ENCODE measurements around the gene DDIAS. TPM values are rescaled to one million over a fixed set of nuclear protein-coding genes. Genes with fewer than 3 reads are reported as not detected.
A peak's percentile ranks its signal among the peaks of the same experiment; 100 is the strongest.

DDIAS gene
- total RNA-seq, 2 donors from 2014 or later: 14.4 to 24.1 TPM

- Histone ChIP-seq H3K4me1 (ENCODE audit: control insufficient read depth, insufficient read depth, low read length) (peaks cover 2% of the 10 kb centered on the region), H3K4me3 (ENCODE audit: low read length) (no peak overlapping the region), H3K27ac (ENCODE audit: low read depth, low read length) (no peak overlapping the region), H3K9me3 (ENCODE audit: control insufficient read depth, low read length) (peaks cover 16% of the 10 kb centered on the region), H3K36me3 (ENCODE audit: control insufficient read depth, insufficient read depth, low read length) (no peaks in the 10 kb centered on the region), H3K9ac (ENCODE audit: extremely low read depth, low read length, poor library complexity, severe bottlenecking) (no peak overlapping the region), H3K27me3 (ENCODE audit: control insufficient read depth, insufficient read depth, low read length, poor library complexity, severe bottlenecking) (no peaks in the 10 kb centered on the region)
- Mint-ChIP-seq H3K27me3 (ENCODE audit: insufficient read depth) (no peaks in the 10 kb centered on the region), H3K4me3 (no peak overlapping the region), H3K36me3 (ENCODE audit: low read depth) (peaks cover 38% of the 10 kb centered on the region), H3K4me1 (peaks cover 10% of the 10 kb centered on the region), H3K9me3 (peaks cover 32% of the 10 kb centered on the region), H3K27ac (no peak overlapping the region)
- 88 to 97% methylated on average over 3 of the region's 3 CpGs for WGBS, 2 experiments (ENCODE audit: insufficient coverage in 1 of 2, insufficient read length in 1 of 2)
- no peak for DNase-seq
- no peak for TF ChIP-seq CTCF (conservative IDR thresholded peaks at IDR 0.05)
These were observed 17.7 kb upstream of the DDIAS start for GRCh38 chr11:82883853-82884252.

DNA sequence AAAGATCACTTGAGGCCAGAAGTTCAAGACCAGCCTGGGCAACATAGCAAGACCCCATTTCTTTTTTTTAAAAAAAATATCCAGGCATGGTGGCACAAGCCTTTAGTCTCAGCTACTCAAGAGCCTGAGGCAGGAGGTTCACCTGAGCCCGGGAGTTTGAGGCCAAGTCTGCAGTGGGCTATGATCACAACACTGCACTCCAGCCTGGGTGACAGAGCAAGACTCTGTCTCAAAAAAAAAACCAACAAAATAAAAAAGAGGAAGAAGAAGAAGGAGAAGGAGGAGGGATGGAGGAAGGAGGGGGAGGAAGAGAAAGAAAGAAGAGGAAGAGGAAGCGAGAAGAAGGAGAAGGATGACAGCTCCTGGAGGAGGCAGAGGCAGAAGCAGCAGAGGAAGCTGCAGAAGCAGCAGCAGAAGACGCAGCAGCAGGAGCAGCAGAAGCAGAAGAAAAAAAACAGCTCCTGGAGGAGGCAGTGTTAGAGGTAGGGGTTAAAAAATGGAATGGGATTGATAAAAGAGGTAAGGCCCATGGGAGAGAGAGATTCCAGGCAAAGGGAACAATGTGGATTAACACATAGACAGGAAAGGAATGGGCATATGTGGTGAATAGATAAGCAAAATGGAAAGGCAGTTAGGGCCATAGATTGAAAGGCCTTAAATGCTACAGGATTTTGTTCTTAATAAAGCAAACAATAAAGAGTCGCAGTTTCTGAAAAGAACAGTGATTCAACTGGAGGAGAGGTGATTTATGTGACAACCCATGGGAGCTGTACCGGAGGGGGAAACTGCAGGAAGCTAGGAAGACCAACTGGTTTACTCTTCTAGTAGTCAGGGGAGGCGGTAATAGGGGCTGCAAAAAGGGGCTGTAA lies 12.2 kb upstream of the DDIAS start:
- H3K27ac ChIP-seq (ENCODE audit: low read depth, low read length): no peak overlapping the region
- no peaks in the 10 kb centered on the region for H3K36me3 ChIP-seq (ENCODE audit: control insufficient read depth, insufficient read depth, low read length)
- no peak overlapping the region for H3K4me3 Mint-ChIP-seq
- peaks cover 10% of the 10 kb centered on the region for H3K4me1 Mint-ChIP-seq
- 66 to 75% methylated on average over 4 to 6 of the region's 6 CpGs for WGBS, 2 experiments (ENCODE audit: insufficient coverage in 1 of 2, insufficient read length in 1 of 2)
- H3K9me3 ChIP-seq (ENCODE audit: control insufficient read depth, low read length): no peaks in the 10 kb centered on the region
- no peaks in the 10 kb centered on the region for H3K27me3 Mint-ChIP-seq (ENCODE audit: insufficient read depth)
- peaks cover 2% of the 10 kb centered on the region for H3K4me1 ChIP-seq (ENCODE audit: control insufficient read depth, insufficient read depth, low read length)
- no peak overlapping the region for H3K27ac Mint-ChIP-seq
- no peak for TF ChIP-seq CTCF (conservative IDR thresholded peaks at IDR 0.05)
- no peak overlapping the region for H3K9ac ChIP-seq (ENCODE audit: extremely low read depth, low read length, poor library complexity, severe bottlenecking)
- H3K27me3 ChIP-seq (ENCODE audit: control insufficient read depth, insufficient read depth, low read length, poor library complexity, severe bottlenecking): no peaks in the 10 kb centered on the region
- H3K4me3 ChIP-seq (ENCODE audit: low read length): no peak overlapping the region
- H3K36me3 Mint-ChIP-seq (ENCODE audit: low read depth): peaks cover 3% of the 10 kb centered on the region
- no peaks in the 10 kb centered on the region for H3K9me3 Mint-ChIP-seq
- DNase-seq: peak; percentile 56

DNA sequence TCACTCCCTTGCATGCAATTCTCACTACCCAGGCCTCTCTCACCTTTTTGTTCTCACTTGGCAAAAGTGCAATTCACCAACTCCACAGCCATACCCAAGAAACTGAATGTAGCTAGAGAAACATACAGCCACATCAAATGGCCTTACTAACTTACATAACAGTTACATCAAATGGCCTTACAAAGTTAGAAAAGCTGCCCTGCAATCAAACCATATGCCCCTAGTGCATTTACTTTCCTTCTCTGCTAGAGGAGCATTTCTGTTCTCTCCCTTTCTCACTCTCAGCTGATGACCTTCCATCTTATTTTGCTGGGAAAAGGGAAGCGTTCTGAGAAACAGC lies 11.6 kb upstream of the DDIAS start:
- H3K4me3 ChIP-seq (ENCODE audit: low read length): no peak overlapping the region
- TF ChIP-seq CTCF (conservative IDR thresholded peaks at IDR 0.05): no peak
- WGBS, 2 experiments (ENCODE audit: insufficient coverage in 1 of 2, insufficient read length in 1 of 2): 79 to 100% methylated on average over 1 of the region's 1 CpG
- H3K9ac ChIP-seq (ENCODE audit: extremely low read depth, low read length, poor library complexity, severe bottlenecking): no peak overlapping the region
- no peaks in the 10 kb centered on the region for H3K9me3 ChIP-seq (ENCODE audit: control insufficient read depth, low read length)
- no peaks in the 10 kb centered on the region for H3K27me3 Mint-ChIP-seq (ENCODE audit: insufficient read depth)
- no peaks in the 10 kb centered on the region for H3K9me3 Mint-ChIP-seq
- no peak for DNase-seq
- H3K4me3 Mint-ChIP-seq: no peak overlapping the region
- no peak overlapping the region for H3K27ac ChIP-seq (ENCODE audit: low read depth, low read length)
- no peaks in the 10 kb centered on the region for H3K36me3 ChIP-seq (ENCODE audit: control insufficient read depth, insufficient read depth, low read length)
- H3K4me1 Mint-ChIP-seq: peaks cover 10% of the 10 kb centered on the region
- H3K27me3 ChIP-seq (ENCODE audit: control insufficient read depth, insufficient read depth, low read length, poor library complexity, severe bottlenecking): no peaks in the 10 kb centered on the region
- H3K27ac Mint-ChIP-seq: no peak overlapping the region
- peaks cover 3% of the 10 kb centered on the region for H3K36me3 Mint-ChIP-seq (ENCODE audit: low read depth)
- H3K4me1 ChIP-seq (ENCODE audit: control insufficient read depth, insufficient read depth, low read length): peaks cover 2% of the 10 kb centered on the region
